Measurements from ENCODE around the gene LSM6. TPM values are rescaled to one million over a fixed set of nuclear protein-coding genes. Genes with fewer than 3 reads are reported as not detected.

The LSM6 gene
- polyA plus RNA-seq, 3 donors: 26.8 to 73.2 (median 63.5) TPM

GRCh38 chr4:146235654-146236177 is 60.2 kb downstream of the LSM6 start:
- H3K27ac ChIP-seq (ENCODE audit: low read depth, low read length): no peak overlapping the region
- 32 to 77% (median 38%) methylated on average over 8 of the region's 8 CpGs for WGBS, 3 donors

- WGBS, 3 donors: 52 to 76% (median 60%) methylated on average over 5 of the region's 5 CpGs
Measured at GRCh38 chr4:146236216-146236615, 60.7 kb downstream of the LSM6 start.

GRCh38 chr4:146237092-146237491 is 61.6 kb downstream of the LSM6 start:
- WGBS, 3 donors: 69 to 82% (median 81%) methylated on average over 6 of the region's 6 CpGs
- no peak overlapping the region for H3K27ac ChIP-seq (ENCODE audit: low read depth, low read length)

More at GRCh38 chr4:146236216-146236615, 60.7 kb downstream of the LSM6 start:
- H3K27ac ChIP-seq (ENCODE audit: low read depth, low read length): no peak overlapping the region

GRCh38 chr4:146238107-146238506 is 62.6 kb downstream of the LSM6 start:
- no peak overlapping the region for H3K27ac ChIP-seq (ENCODE audit: low read depth, low read length)
- 70 to 89% (median 77%) methylated on average over 3 of the region's 3 CpGs for WGBS, 3 donors

Other genes with a start within 250 kb of the LSM6 start
- gene ZNF827, start 236.9 kb upstream of the LSM6 start, polyA plus RNA-seq: 1 to 10 TPM; 1.7 to 2.8 (median 1.9) TPM
- gene REELD1, start 38.8 kb downstream of the LSM6 start, polyA plus RNA-seq: 1 to 10 TPM in 1 of 3 donors, under 1 TPM in 2; 0.10 to 1.3 (median 0.24) TPM

Data from adipose tissue (tissue), 3 donors.